GM12873 (cell line): ENCODE measurements around the gene TNIP1.

Experiments used
- TF ChIP-seq, protein P1 (sequence below): IDR thresholded peaks from 2 replicates; pipeline ENCODE4 v1.5.1; 2012; ENCODE audit warnings: low read depth, mild to moderate bottlenecking, moderate library complexity, low read length, control low read depth; ENCODE audit not compliant: insufficient read depth; ENCODE audit errors: missing control alignments

TNIP1 gene

DNA sequence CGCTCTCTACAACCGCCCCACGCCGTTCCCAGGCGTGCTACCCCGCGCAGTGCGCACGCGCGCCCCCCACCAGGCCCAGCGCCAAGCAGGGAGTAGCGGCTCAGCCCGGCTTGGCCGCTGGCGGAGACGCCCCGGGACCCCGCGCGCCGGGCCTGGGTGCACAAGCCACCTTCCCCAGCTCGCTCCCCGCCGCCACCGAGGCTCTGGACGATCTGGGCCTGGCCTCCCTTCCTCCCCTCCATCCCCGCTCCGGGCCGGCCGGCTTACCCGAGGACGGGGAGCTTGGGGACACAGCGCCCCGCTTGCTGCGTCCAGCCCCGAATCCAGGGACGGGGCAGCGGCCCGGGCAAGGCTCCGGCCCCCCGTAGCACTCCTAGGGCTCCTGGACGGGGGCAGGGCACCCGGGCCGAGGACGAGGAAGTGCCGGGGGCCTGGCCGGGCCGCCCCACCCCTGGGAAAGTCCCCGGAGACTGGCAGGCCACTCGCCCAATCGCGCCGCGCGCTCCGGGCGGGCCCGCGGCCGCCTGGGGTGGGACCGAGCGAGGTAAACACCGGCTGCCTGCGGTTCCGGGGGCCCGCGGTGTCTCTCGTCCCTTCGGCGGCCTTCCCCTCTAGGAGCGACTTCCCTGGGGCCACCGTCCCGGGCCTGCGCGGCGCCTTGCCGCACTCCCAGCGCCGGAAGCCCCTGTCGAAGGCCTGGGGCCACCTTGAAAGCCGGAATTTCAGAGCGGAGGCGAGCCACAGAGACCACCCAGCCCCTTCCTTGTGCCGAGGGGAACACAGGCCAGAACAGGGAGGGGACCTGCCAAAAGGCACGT is at the start of gene TNIP1:
TSS of gene TNIP1 (minus strand) at position 422 of the 818 bp plus-strand sequence. CDS start 15,939 bp downstream, outside the sequence.
- TF ChIP-seq, protein P1, sequence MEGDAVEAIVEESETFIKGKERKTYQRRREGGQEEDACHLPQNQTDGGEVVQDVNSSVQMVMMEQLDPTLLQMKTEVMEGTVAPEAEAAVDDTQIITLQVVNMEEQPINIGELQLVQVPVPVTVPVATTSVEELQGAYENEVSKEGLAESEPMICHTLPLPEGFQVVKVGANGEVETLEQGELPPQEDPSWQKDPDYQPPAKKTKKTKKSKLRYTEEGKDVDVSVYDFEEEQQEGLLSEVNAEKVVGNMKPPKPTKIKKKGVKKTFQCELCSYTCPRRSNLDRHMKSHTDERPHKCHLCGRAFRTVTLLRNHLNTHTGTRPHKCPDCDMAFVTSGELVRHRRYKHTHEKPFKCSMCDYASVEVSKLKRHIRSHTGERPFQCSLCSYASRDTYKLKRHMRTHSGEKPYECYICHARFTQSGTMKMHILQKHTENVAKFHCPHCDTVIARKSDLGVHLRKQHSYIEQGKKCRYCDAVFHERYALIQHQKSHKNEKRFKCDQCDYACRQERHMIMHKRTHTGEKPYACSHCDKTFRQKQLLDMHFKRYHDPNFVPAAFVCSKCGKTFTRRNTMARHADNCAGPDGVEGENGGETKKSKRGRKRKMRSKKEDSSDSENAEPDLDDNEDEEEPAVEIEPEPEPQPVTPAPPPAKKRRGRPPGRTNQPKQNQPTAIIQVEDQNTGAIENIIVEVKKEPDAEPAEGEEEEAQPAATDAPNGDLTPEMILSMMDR = no peak

DNA sequence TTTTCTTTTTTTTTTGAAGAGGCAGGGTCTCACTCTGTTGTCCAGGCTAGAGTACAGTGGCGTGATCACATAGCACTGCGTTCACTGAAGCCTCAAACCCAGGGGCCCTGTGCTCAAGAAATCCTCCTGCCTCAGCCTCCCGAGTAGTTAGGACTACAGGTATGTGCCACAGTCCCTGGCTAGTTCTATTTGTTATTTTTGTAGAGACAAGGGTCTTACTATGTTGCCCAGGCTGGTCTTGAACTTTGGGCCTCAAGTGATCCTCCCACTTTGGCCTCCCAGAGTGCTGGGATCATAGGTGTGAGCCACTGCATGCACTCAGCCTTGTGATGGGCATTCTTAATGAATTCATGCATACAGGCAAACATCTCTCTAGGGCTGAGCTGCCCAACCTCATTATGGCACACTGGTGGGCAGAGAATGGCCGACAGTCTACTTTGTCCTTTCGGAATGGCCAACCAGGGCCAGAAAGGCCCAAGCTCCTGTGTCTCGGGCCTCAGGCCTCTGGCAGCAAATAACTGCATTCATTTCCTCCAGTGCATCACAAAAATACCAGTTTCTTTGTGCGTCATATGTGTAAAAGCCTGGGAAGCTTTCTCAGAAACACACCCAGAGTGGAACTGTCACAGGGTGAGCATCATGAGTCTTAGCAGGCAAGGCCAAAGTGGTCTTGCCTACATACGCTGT is 49.5 kb upstream of the TNIP1 start:
- TF ChIP-seq, protein P1 = no peak

GRCh38 chr5:151128817-151129216 is 48.0 kb upstream of the TNIP1 start:
- TF ChIP-seq, protein P1 = no peak

GRCh38 chr5:151127926-151128325 is 47.1 kb upstream of the TNIP1 start:
- TF ChIP-seq, protein P1 = no peak

DNA sequence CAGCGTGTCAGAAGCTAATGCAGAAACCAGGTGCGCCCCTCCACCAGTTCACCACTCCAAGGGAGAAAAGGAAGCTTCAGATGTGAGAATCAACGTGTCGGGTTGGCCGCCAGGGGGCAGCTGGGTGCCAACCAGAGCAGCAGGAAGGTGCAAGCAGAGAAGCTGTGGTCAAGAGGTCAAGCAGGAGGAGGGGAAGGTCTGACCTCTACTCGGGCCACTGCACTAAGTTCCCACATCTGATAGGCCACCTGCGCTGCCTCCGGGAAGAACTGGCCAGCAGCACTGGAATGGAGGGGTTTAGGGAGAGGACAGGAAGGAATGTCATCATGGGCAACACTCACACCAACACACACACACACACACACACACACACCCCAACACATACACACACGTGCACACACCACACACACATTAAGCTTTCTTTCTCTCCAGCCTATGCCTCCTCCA is 45.4 kb upstream of the TNIP1 start:
- TF ChIP-seq, protein P1 = peak; percentile 93

DNA sequence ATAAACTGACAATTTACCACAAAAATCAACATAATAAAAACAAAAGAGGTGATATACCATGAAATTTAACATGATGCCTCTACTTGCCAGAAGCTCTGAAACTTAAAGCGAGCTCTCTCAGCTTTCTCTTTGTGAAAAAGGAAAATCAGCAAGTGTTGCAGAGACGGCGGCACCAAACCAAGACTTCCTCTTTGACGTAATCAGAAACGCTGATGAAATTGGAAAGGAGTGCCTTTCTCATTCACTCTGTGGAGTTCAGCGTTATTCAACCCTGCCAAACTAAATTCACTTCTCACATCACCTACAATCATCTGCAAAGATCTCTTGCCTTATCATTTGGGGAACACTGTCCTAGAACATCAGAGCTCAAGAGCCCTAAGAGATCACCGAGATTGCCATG is 44.6 kb upstream of the TNIP1 start:
- TF ChIP-seq, protein P1 = no peak
